ENCODE data around the gene PIP4K2C. TPM values are rescaled to one million over a fixed set of nuclear protein-coding genes. Genes with fewer than 3 reads are reported as not detected.
"Not testable (repeated sequence)": the region's sequence is repeated elsewhere in the genome, so short reads cannot be mapped to it uniquely, and the experiment has no call there.

The PIP4K2C gene
- total and polyA plus RNA-seq, 4 experiments from 2014 or later: 30.4 to 45.0 (median 34.2) TPM

- H3K27me3 Mint-ChIP-seq: peaks cover 27 to 56% of the 10 kb centered on the region in 2 donors
- Histone ChIP-seq H3K9me3 (ENCODE audit: control insufficient read depth in 1 of 2, low read length in 2 of 2) (no peaks in the 10 kb centered on the region), H3K4me1 (ENCODE audit: insufficient read depth, low read length) (peaks cover 20% of the 10 kb centered on the region), H3K36me3 (ENCODE audit: insufficient read depth, low read length) (no peaks in the 10 kb centered on the region), H3K27me3 (ENCODE audit: insufficient read depth, low read length) (peaks cover 34% of the 10 kb centered on the region), H3K4me3 (ENCODE audit: low read length in 2 of 2) (no peak overlapping the region), H3K27ac (ENCODE audit: low read depth, low read length) (no peak overlapping the region)
- no peaks in the 10 kb centered on the region for H3K36me3 Mint-ChIP-seq
- H3K4me3 Mint-ChIP-seq: peak overlapping the region in 1 of 8 donors; percentile 43
- peaks cover 8 to 22% (median 14%) of the 10 kb centered on the region in 4 donors for H3K4me1 Mint-ChIP-seq
- CTCF ChIA-PET (ENCODE audit: partially characterized antibody): interaction anchor here (1.0 to 5.3 kb wide), 2 partner anchors 31 to 34 kb away, joined by 3 to 36 read pairs; no protein-coding TSS in a partner anchor
- H3K9me3 Mint-ChIP-seq: no peaks in the 10 kb centered on the region
- intact Hi-C loops (cut with micrococcal nuclease): no loop called here
- no peak overlapping the region for H3K27ac Mint-ChIP-seq
- no peak for DNase-seq
- POLR2A ChIA-PET (ENCODE audit: partially characterized antibody): interaction anchor here (1.0 to 1.3 kb wide), 2 partner anchors 10 to 12 kb away, joined by 3 read pairs; no protein-coding TSS in a partner anchor
These were observed 24.6 kb downstream of the PIP4K2C start for GRCh38 chr12:57615637-57616036.

- Histone ChIP-seq H3K4me1 (ENCODE audit: insufficient read depth, low read length) (peaks cover 24% of the 10 kb centered on the region), H3K27me3 (ENCODE audit: insufficient read depth, low read length) (peaks cover 43% of the 10 kb centered on the region), H3K27ac (ENCODE audit: low read depth, low read length) (no peak overlapping the region), H3K9me3 (ENCODE audit: control insufficient read depth in 1 of 2, low read length in 2 of 2) (no peaks in the 10 kb centered on the region), H3K4me3 (ENCODE audit: low read length in 2 of 2) (no peak overlapping the region), H3K36me3 (ENCODE audit: insufficient read depth, low read length) (no peaks in the 10 kb centered on the region)
- no peak for DNase-seq
- ChIA-PET POLR2A (ENCODE audit: partially characterized antibody) (interaction anchor here (1.0 to 1.3 kb wide), 3 partner anchors 11 to 25 kb away, joined by 3 read pairs; partner anchors contain the start of gene PIP4K2C), CTCF (ENCODE audit: partially characterized antibody) (interaction anchor here (1.0 to 5.3 kb wide), 2 partner anchors 32 to 35 kb away, joined by 3 to 36 read pairs; no protein-coding TSS in a partner anchor)
- H3K27ac Mint-ChIP-seq: no peak overlapping the region
- H3K4me3 Mint-ChIP-seq: no peak overlapping the region
- no peaks in the 10 kb centered on the region for H3K9me3 Mint-ChIP-seq
- H3K4me1 Mint-ChIP-seq: peaks cover 15 to 28% (median 20%) of the 10 kb centered on the region in 4 donors
- H3K27me3 Mint-ChIP-seq: peaks cover 36 to 65% of the 10 kb centered on the region in 2 donors
- H3K36me3 Mint-ChIP-seq: no peaks in the 10 kb centered on the region
- intact Hi-C loops (cut with micrococcal nuclease): no loop called here
These were observed 25.6 kb downstream of the PIP4K2C start for GRCh38 chr12:57616383-57617101.

- Histone ChIP-seq H3K36me3 (ENCODE audit: insufficient read depth, low read length) (no peaks in the 10 kb centered on the region), H3K9me3 (ENCODE audit: control insufficient read depth in 1 of 2, low read length in 2 of 2) (no peaks in the 10 kb centered on the region), H3K27ac (ENCODE audit: low read depth, low read length) (no peak overlapping the region), H3K27me3 (ENCODE audit: insufficient read depth, low read length) (peaks cover 49% of the 10 kb centered on the region), H3K4me3 (ENCODE audit: low read length in 2 of 2) (no peak overlapping the region), H3K4me1 (ENCODE audit: insufficient read depth, low read length) (peaks cover 29% of the 10 kb centered on the region)
- no peak overlapping the region for H3K4me3 Mint-ChIP-seq
- H3K27ac Mint-ChIP-seq: no peak overlapping the region
- no peaks in the 10 kb centered on the region for H3K9me3 Mint-ChIP-seq
- DNase-seq: no peak
- POLR2A ChIA-PET (ENCODE audit: partially characterized antibody): no interaction called here
- CTCF ChIA-PET (ENCODE audit: partially characterized antibody): interaction anchor here (5.3 kb wide), 1 partner anchor 34 kb away, joined by 36 read pairs; no protein-coding TSS in a partner anchor
- H3K4me1 Mint-ChIP-seq: peaks cover 24 to 32% (median 27%) of the 10 kb centered on the region in 4 donors
- H3K27me3 Mint-ChIP-seq: peaks cover 48 to 71% of the 10 kb centered on the region in 2 donors
- intact Hi-C loops (cut with micrococcal nuclease): no loop called here
- no peaks in the 10 kb centered on the region for H3K36me3 Mint-ChIP-seq
These were observed 26.9 kb downstream of the PIP4K2C start for GRCh38 chr12:57617942-57618341.

- H3K36me3 Mint-ChIP-seq; H3K9me3 ChIP-seq (ENCODE audit: control insufficient read depth in 1 of 2, low read length in 2 of 2); H3K36me3 ChIP-seq (ENCODE audit: insufficient read depth, low read length); CTCF ChIA-PET (ENCODE audit: partially characterized antibody); intact Hi-C loops (cut with micrococcal nuclease); H3K27ac Mint-ChIP-seq; POLR2A ChIA-PET (ENCODE audit: partially characterized antibody); H3K4me3 Mint-ChIP-seq; H3K9me3 Mint-ChIP-seq; H3K27ac ChIP-seq (ENCODE audit: low read depth, low read length); DNase-seq; H3K4me3 ChIP-seq (ENCODE audit: low read length in 2 of 2): not testable (repeated sequence)
- Histone ChIP-seq H3K4me1 (ENCODE audit: insufficient read depth, low read length) (peaks cover 29% of the 10 kb centered on the region), H3K27me3 (ENCODE audit: insufficient read depth, low read length) (peaks cover 51% of the 10 kb centered on the region)
- Mint-ChIP-seq H3K4me1 (peaks cover 24 to 32% (median 27%) of the 10 kb centered on the region in 4 donors), H3K27me3 (peaks cover 52 to 75% of the 10 kb centered on the region in 2 donors)
These were observed 27.4 kb downstream of the PIP4K2C start for GRCh38 chr12:57618431-57618830.

- Histone ChIP-seq H3K27me3 (ENCODE audit: insufficient read depth, low read length) (peaks cover 54% of the 10 kb centered on the region), H3K9me3 (ENCODE audit: control insufficient read depth in 1 of 2, low read length in 2 of 2) (no peaks in the 10 kb centered on the region), H3K27ac (ENCODE audit: low read depth, low read length) (no peak overlapping the region), H3K36me3 (ENCODE audit: insufficient read depth, low read length) (no peaks in the 10 kb centered on the region), H3K4me1 (ENCODE audit: insufficient read depth, low read length) (peaks cover 29% of the 10 kb centered on the region), H3K4me3 (ENCODE audit: low read length in 2 of 2) (no peak overlapping the region)
- intact Hi-C loops (cut with micrococcal nuclease): no loop called here
- no peak for DNase-seq
- H3K4me3 Mint-ChIP-seq: peak overlapping the region; percentile 26 to 73 (median 56)
- POLR2A ChIA-PET (ENCODE audit: partially characterized antibody): interaction anchor here (1.0 to 2.5 kb wide), 3 partner anchors 35 to 160 kb away, joined by 4 to 11 read pairs (median 6); partner anchors contain the start of gene OS9
- CTCF ChIA-PET (ENCODE audit: partially characterized antibody): interaction anchor here (0.9 to 4.1 kb wide), 5 partner anchors 8 to 161 kb away, joined by 3 to 68 read pairs (median 7); partner anchors contain the start of genes ARHGEF25 and GLI1
- peaks cover 57 to 80% of the 10 kb centered on the region in 2 donors for H3K27me3 Mint-ChIP-seq
- H3K27ac Mint-ChIP-seq: peak overlapping the region in 1 of 7 donors; percentile 68
- H3K36me3 Mint-ChIP-seq: no peaks in the 10 kb centered on the region
- peaks cover 24 to 32% (median 27%) of the 10 kb centered on the region in 4 donors for H3K4me1 Mint-ChIP-seq
- no peaks in the 10 kb centered on the region for H3K9me3 Mint-ChIP-seq
These were observed 28.0 kb downstream of the PIP4K2C start for GRCh38 chr12:57618966-57619433.

GRCh38 chr12:57619434-57620244 lies 28.6 kb downstream of the PIP4K2C start:
- ChIA-PET POLR2A (ENCODE audit: partially characterized antibody) (interaction anchor here (0.6 to 2.5 kb wide), 7 partner anchors 11 to 161 kb away, joined by 3 to 11 read pairs (median 4); partner anchors contain the start of genes ARHGAP9, B4GALNT1, OS9 and TSPAN31), CTCF (ENCODE audit: partially characterized antibody) (interaction anchor here (0.9 to 4.1 kb wide), 12 partner anchors 9 to 161 kb away, joined by 3 to 68 read pairs (median 6); partner anchors contain the start of genes ARHGEF25, B4GALNT1, DTX3 and GLI1)
- DNase-seq: no peak
- Mint-ChIP-seq H3K4me1 (peaks cover 24 to 32% (median 27%) of the 10 kb centered on the region in 4 donors), H3K36me3 (no peaks in the 10 kb centered on the region), H3K27ac (peak overlapping the region in 1 of 7 donors; percentile 68), H3K4me3 (peak overlapping the region in 7 of 8 donors; percentile 32 to 76 (median 61)), H3K27me3 (peaks cover 64 to 82% of the 10 kb centered on the region in 2 donors), H3K9me3 (no peaks in the 10 kb centered on the region)
- no peak overlapping the region for H3K27ac ChIP-seq (ENCODE audit: low read depth, low read length)
- H3K4me1 ChIP-seq (ENCODE audit: insufficient read depth, low read length): peaks cover 29% of the 10 kb centered on the region
- intact Hi-C loops (cut with micrococcal nuclease): loop anchor here (2.0 kb wide), 1 partner anchor 29 kb away; the partner anchor contains the start of gene PIP4K2C
- no peaks in the 10 kb centered on the region for H3K9me3 ChIP-seq (ENCODE audit: control insufficient read depth in 1 of 2, low read length in 2 of 2)
- H3K36me3 ChIP-seq (ENCODE audit: insufficient read depth, low read length): no peaks in the 10 kb centered on the region
- no peak overlapping the region for H3K4me3 ChIP-seq (ENCODE audit: low read length in 2 of 2)
- peaks cover 58% of the 10 kb centered on the region for H3K27me3 ChIP-seq (ENCODE audit: insufficient read depth, low read length)

Data from CD4-positive, alpha-beta memory T cell (primary cell).